ENCODE measurements around the gene PC.

Gene PC

GRCh38 chr11:66910669-66911068 lies 47.5 kb downstream of the PC start:
- DNase-seq (ENCODE audit: low read depth in 2 of 2): no peak

DNA sequence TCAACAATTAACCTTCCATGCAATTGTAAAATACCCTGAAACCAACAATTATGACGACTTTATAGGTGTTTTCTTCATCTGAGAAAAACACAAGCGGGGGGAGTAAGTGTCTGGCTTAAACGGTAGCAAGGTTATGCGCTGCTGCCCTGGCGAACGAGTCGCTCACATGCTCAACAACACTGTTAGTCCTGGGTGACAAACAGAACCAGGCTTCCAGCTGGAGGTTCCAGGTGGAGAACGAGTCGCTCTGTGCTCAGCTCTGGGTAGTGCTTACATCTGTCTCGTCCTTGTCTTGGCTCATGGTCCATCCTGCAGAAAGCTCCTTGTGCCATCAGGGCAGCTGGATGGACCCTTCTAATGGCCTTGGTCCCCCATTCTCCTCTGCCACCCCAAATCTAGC lies 48.2 kb downstream of the PC start:
- no peak for DNase-seq (ENCODE audit: low read depth in 2 of 2)

GRCh38 chr11:66909181-66909580 lies 49.0 kb downstream of the PC start:
- DNase-seq (ENCODE audit: low read depth in 2 of 2): no peak

DNA sequence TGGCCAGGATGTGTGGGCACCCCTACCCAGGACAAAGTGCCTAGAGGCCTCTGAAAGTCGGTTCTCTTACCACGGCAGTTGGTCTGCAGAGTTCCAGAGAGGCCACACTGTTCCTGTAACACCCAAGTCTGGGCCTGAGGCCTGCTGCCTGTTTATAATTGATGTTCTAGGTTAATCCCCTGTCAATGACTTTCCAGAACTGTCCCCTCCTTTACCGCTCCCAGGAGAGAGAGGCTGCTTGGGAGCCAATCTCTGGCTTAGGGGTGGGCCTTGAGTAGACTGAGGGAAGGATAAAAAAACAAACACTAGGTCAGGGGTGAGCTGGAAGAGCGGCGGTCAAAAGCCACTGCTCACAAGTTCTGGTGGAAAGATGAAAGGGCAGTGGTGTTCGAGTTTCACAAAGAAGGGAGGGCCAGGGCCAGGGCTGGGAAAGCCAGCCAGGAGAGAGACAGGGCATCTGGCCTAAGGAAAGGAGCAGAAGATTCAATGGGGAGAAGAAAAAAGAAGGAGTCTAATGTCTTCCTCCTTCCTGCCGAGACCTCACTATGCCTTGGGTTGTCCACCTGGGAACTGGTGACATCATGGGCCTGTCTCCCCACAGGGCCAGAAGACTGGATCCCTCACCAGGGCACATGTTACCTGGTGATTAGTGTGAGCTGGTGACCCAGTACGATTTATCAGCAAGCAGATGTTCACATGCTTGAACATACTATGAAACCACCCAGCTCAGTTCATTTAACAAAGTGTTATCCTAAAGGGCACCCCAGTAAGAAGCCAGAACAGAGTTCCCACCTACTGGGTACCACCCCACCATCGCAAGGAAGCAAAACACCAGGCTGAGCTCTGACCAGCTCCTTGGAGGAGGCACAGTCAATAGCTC lies 50.2 kb downstream of the PC start:
- no peak for DNase-seq (ENCODE audit: low read depth in 2 of 2)

DNA sequence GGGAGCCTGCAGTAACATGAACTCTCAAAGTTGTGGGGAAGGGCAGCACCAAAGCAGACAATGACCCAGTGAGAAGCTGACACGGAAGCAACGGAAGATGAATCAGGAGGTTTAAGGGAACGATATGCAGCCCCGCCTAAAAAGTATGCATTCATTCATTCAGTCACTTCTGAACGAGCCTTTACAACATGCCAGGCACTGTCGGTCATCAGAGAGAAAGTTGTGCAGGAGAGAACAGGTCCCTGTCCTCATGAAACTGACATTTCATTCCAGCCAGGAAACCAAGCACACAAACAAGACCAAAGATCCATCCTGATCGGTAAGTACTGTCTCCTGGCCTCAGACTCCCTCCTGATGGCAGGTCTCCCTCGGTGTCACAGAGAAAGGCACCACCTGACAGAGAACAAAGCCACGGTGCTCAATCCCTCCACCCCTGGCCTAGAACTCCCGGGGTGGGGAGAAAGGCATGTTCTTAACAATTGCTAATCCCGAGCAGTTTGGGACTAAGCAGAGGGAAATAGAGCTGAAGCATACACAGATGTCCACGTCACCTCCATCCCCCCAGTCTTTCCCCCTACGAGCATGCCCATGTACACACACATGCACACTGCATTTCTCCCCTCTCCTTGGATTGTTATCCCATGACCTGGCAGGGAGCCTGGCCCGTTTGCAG lies 52.0 kb downstream of the PC start:
- no peak for DNase-seq (ENCODE audit: low read depth in 2 of 2)

DNA sequence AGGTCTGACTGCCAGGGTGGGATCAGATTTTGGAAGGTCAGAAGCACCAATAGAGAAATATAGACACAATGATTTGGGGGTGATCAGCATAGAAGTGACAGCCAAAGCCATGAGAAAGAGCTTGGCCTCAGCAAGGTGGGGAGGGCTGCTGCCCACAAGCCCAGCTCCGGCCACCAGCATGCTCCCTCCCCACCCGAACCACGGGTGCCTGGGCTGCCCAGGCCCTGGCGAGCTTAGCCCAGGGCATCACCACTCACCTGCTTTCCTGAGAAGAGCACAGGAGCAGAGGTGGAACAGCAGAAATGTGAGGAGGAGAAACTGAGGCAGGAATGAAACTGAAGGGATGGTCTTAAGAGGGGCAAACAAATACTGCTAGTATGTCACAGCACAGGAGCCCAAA lies 52.6 kb downstream of the PC start:
- DNase-seq (ENCODE audit: low read depth in 2 of 2): no peak

DNA sequence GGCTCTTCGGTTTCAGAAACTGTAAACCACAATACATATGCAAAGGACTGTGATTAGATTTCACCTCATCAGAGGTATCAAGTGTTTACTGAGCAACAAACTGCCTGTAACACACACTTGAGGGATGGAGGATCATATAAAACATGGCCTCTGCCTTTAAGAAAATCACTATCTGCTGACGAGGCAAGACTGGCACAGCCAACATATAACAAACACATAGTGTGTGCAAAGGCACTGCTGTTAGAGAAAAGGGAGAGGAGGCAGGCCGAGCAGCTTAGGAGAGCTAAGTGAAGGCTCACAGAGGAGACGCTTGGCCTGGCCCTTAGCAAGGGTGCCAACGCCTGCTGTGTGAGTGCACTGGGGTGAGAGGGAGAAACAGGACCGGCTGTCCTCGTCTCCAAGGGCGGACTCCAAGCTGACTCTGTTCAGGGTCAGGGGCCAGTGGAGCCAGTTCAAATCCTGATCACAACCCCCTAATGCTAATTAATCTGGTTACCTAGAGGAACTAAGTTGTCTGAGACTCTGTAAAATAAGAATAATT lies 53.1 kb downstream of the PC start:
- no peak for DNase-seq (ENCODE audit: low read depth in 2 of 2)

GRCh38 chr11:66904561-66904960 lies 53.6 kb downstream of the PC start:
- DNase-seq (ENCODE audit: low read depth in 2 of 2): no peak

GRCh38 chr11:66904055-66904454 lies 54.1 kb downstream of the PC start:
- DNase-seq (ENCODE audit: low read depth in 2 of 2): no peak

- no peak for DNase-seq (ENCODE audit: low read depth in 2 of 2)
Observed at GRCh38 chr11:66902486-66903177, 55.6 kb downstream of the PC start.

- no peak for DNase-seq (ENCODE audit: low read depth in 2 of 2)
Observed at GRCh38 chr11:66901964-66902390, 56.2 kb downstream of the PC start.

- DNase-seq (ENCODE audit: low read depth in 2 of 2): no peak
Observed at GRCh38 chr11:66894141-66894540, 64.0 kb downstream of the PC start.

DNA sequence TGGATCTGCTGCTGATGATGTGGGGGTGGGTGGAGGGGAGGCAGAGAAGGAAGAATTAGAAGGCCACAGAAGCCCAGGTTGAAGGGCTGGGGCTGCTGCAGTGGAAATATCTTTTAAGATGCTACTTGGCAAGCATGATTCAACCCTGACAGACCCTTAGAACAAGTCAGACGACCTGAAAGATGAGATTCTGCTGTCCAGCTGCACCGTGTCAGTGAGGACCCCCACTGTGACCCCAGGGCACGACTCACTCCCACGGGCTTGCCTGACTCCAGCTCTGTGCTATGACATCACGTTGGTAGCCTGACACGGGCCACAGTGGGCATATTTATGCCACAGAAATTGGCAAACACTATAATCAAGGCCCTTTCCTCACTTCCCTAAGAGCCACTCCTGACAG lies 65.3 kb downstream of the PC start:
- no peak for DNase-seq (ENCODE audit: low read depth in 2 of 2)

GRCh38 chr11:66891851-66892660 lies 66.1 kb downstream of the PC start:
- no peak for DNase-seq (ENCODE audit: low read depth in 2 of 2)

DNA sequence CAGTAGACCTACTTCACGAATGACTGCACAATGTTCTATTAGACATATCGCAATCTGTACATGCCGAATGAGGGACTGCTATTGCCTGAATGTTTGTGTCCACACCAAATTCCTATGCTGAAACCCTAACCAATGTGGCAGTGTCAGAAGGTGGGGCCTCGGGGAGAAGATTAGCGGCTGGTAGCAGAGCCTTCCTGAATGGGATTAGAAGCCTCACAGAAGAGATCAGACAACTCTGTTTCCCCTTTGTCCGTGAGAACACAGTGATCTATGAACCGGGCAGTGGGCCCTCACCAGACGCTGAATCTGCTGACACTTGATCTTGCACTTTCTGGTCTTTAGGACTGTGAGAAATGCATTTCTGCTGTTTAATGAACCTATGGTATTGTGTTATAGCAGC lies 68.2 kb downstream of the PC start:
- DNase-seq (ENCODE audit: low read depth in 2 of 2): no peak

DNA sequence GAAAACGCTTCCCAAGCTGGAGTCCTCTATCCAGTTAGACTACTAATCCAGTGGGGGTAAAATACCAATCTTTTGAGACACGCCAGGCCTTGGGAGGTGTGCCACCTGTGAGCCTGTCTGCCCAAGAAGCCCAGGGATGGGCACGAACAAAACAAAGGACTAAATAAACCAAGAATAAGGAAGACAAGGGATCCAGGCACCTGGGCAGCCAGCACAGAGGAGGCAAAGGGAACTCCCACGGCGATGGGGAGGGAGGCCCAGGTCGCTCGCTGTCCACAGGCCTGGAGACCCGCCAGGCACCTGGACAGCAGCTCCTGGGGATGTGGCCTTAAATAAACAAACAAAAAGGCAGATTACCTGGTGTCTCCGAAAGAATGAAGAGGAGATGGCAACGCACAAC lies 69.9 kb downstream of the PC start:
- no peak for DNase-seq (ENCODE audit: low read depth in 2 of 2)

- no peak for DNase-seq (ENCODE audit: low read depth in 2 of 2)
Observed at GRCh38 chr11:66887526-66887925, 70.7 kb downstream of the PC start.

- no peak for DNase-seq (ENCODE audit: low read depth in 2 of 2)
Observed at GRCh38 chr11:66886671-66887221, 71.4 kb downstream of the PC start.

GRCh38 chr11:66885950-66886440 lies 72.2 kb downstream of the PC start:
- DNase-seq (ENCODE audit: low read depth in 2 of 2): no peak

DNA sequence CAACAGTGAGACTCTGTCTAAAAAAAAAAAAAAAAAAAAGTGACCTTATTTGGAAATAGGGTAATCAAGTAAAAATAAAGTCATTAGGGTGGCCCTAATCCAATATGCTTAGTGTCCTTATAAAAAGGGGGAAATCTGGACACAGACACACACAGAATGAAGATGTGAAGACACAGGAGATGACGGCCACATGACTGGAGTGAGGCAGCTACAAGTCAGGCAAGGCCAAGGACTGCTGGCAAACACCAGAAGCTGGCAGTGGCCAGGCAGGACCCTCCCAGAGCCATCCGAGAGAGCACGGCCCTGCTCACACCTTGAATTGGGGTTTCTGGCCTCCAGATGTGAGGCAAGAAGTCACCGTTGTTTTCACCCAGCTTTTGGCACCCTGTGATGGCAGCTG lies 72.7 kb downstream of the PC start:
- no peak for DNase-seq (ENCODE audit: low read depth in 2 of 2)

GRCh38 chr11:66884443-66884842 lies 73.7 kb downstream of the PC start:
- DNase-seq (ENCODE audit: low read depth in 2 of 2): no peak

All from stimulated activated CD8-positive, alpha-beta memory T cell treated with anti-CD3 and anti-CD28 coated beads, Interleukin-2, amount 100 ng/mL, for 1 hour (primary cell).